ENCODE measurements around the gene HSF5.
"Not testable (repeated sequence)": the region's sequence is repeated elsewhere in the genome, so short reads cannot be mapped to it uniquely, and the experiment has no call there.

Gene HSF5

GRCh38 chr17:58498177-58498828 lies 10.1 kb upstream of the HSF5 start:
- no peak overlapping the region for H3K27ac ChIP-seq
- TF ChIP-seq ZFX (IDR thresholded peaks at IDR 0.05; ENCODE audit: borderline replicate concordance) (no peak), CTCF (IDR thresholded peaks at IDR 0.05) (no peak)

- no peak overlapping the region for H3K27ac ChIP-seq
- TF ChIP-seq CTCF (IDR thresholded peaks at IDR 0.05) (no peak), ZFX (IDR thresholded peaks at IDR 0.05; ENCODE audit: borderline replicate concordance) (no peak)
Observed at GRCh38 chr17:58493506-58493905, 5.3 kb upstream of the HSF5 start.

GRCh38 chr17:58492238-58493121 lies 4.3 kb upstream of the HSF5 start:
- H3K27ac ChIP-seq = no peak overlapping the region
- TF ChIP-seq CTCF (IDR thresholded peaks at IDR 0.05) (no peak), ZFX (IDR thresholded peaks at IDR 0.05; ENCODE audit: borderline replicate concordance) (no peak)

GRCh38 chr17:58491510-58492045 lies 3.4 kb upstream of the HSF5 start:
- no peak overlapping the region for H3K27ac ChIP-seq
- no peak for TF ChIP-seq CTCF (IDR thresholded peaks at IDR 0.05)
- no peak for TF ChIP-seq ZFX (IDR thresholded peaks at IDR 0.05; ENCODE audit: borderline replicate concordance)

- H3K27ac ChIP-seq = no peak overlapping the region
- TF ChIP-seq ZFX (IDR thresholded peaks at IDR 0.05; ENCODE audit: borderline replicate concordance) (no peak), CTCF (IDR thresholded peaks at IDR 0.05) (no peak)
Observed at GRCh38 chr17:58488428-58488890, 251 bp upstream of the HSF5 start.

GRCh38 chr17:58484600-58484999 lies 3.6 kb downstream of the HSF5 start:
- TF ChIP-seq ZFX (IDR thresholded peaks at IDR 0.05; ENCODE audit: borderline replicate concordance) (no peak), CTCF (IDR thresholded peaks at IDR 0.05) (no peak)

GRCh38 chr17:58481798-58482197 lies 6.4 kb downstream of the HSF5 start:
- H3K27ac ChIP-seq = not testable (repeated sequence)

More at GRCh38 chr17:58484600-58484999, 3.6 kb downstream of the HSF5 start:
- H3K27ac ChIP-seq = no peak overlapping the region
